ENCODE results near the gene NCEH1. TPM values are rescaled to one million over a fixed set of nuclear protein-coding genes. Genes with fewer than 3 reads are reported as not detected.

NCEH1 gene
- total and polyA plus RNA-seq, 2 of the 13 experiments (the other 11 are each of a cell fraction or from before 2014, with no cell fraction given), result 12.9 to 21.4 TPM

DNA sequence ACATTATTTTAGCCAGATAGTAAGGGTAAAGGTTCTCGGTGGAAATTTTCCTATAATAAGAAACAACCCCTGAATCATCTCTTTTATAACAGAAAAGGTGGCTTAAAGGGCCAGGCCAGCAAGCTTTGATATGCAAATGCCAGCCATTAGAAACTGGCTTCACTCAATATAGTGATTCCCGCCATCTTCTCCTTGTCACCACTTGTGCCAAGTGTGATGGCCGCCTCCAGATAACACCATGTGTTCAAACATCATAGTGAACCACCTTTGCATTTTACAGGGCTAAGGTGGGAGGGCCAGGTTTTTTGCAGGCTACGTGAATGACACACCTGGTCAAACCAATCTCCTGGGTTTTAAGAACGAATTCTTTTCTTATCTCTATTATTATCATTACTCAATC is 31.3 kb downstream of the NCEH1 start:
- Histone ChIP-seq H3K36me3 (replicated peaks in 1 of 2; ENCODE audit: control insufficient read depth in 1 of 2, insufficient read depth in 2 of 2, low read length in 2 of 2) (no peaks in the 10 kb centered on the region), H3K4me3 (replicated peaks in 1 of 3; ENCODE audit: insufficient read depth in 1 of 3, low read depth in 2 of 3, low read length in 3 of 3) (no peak overlapping the region), H4K20me1 (ENCODE audit: insufficient read depth, low read length) (peaks cover 4% of the 10 kb centered on the region; the same call in 1 of the 2 replicates), H3K27me3 (ENCODE audit: control insufficient read depth in 1 of 2, insufficient read depth in 2 of 2, low read length in 2 of 2) (no peaks in the 10 kb centered on the region), H3K9ac (ENCODE audit: insufficient read depth, low read depth, low read length) (no peak overlapping the region), H3K9me3 (ENCODE audit: low read length) (no peaks in the 10 kb centered on the region), H3K79me2 (ENCODE audit: insufficient read depth, low read length) (peaks cover 7% of the 10 kb centered on the region), H3K27ac (ENCODE audit: extremely low read length, insufficient read depth, low read length) (no peak overlapping the region), H3K4me1 (ENCODE audit: insufficient read depth, low read length) (no peaks in the 10 kb centered on the region), H3K4me2 (ENCODE audit: low read depth, low read length) (no peak overlapping the region), H2AFZ (ENCODE audit: low read length) (no peak overlapping the region)
- ATAC-seq, result no peak
- in situ Hi-C loops (cut with HindIII; ENCODE audit: extremely low pct_ligation_motif_present, low pct_unique_long_range_greater_than_20kb), result no loop called here
- ChIA-PET POLR2A (no interaction called here), CTCF (ENCODE audit: low intra/inter-chr PET ratio, low total read pairs) (no interaction called here)
- DNase-seq (ENCODE audit: low spot score), result no peak
- TF ChIP-seq DPF2 (CRISPR knock-in tag; IDR thresholded peaks at IDR 0.05; ENCODE audit: borderline replicate concordance, low read depth) (no peak), MLLT10 (CRISPR knock-in tag; IDR thresholded peaks at IDR 0.05) (no peak)
- TF ChIP-seq, protein P1, sequence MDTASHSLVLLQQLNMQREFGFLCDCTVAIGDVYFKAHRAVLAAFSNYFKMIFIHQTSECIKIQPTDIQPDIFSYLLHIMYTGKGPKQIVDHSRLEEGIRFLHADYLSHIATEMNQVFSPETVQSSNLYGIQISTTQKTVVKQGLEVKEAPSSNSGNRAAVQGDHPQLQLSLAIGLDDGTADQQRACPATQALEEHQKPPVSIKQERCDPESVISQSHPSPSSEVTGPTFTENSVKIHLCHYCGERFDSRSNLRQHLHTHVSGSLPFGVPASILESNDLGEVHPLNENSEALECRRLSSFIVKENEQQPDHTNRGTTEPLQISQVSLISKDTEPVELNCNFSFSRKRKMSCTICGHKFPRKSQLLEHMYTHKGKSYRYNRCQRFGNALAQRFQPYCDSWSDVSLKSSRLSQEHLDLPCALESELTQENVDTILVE (CRISPR knock-in tag; IDR thresholded peaks at IDR 0.05), result no peak
- TF ChIP-seq, protein P2, sequence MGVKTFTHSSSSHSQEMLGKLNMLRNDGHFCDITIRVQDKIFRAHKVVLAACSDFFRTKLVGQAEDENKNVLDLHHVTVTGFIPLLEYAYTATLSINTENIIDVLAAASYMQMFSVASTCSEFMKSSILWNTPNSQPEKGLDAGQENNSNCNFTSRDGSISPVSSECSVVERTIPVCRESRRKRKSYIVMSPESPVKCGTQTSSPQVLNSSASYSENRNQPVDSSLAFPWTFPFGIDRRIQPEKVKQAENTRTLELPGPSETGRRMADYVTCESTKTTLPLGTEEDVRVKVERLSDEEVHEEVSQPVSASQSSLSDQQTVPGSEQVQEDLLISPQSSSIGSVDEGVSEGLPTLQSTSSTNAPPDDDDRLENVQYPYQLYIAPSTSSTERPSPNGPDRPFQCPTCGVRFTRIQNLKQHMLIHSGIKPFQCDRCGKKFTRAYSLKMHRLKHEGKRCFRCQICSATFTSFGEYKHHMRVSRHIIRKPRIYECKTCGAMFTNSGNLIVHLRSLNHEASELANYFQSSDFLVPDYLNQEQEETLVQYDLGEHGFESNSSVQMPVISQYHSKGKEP (CRISPR knock-in tag; IDR thresholded peaks at IDR 0.05), result no peak
- TF ChIP-seq, protein P3, sequence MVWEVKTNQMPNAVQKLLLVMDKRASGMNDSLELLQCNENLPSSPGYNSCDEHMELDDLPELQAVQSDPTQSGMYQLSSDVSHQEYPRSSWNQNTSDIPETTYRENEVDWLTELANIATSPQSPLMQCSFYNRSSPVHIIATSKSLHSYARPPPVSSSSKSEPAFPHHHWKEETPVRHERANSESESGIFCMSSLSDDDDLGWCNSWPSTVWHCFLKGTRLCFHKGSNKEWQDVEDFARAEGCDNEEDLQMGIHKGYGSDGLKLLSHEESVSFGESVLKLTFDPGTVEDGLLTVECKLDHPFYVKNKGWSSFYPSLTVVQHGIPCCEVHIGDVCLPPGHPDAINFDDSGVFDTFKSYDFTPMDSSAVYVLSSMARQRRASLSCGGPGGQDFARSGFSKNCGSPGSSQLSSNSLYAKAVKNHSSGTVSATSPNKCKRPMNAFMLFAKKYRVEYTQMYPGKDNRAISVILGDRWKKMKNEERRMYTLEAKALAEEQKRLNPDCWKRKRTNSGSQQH (CRISPR knock-in tag; IDR thresholded peaks at IDR 0.05; ENCODE audit: low read depth), result no peak
- no peak for FAIRE-seq
- intact Hi-C loops (cut with micrococcal nuclease; ENCODE audit: unreplicated experiment), result no loop called here
- BruUV-seq (replicated peaks), result no TSS peak
- WGBS (ENCODE audit: low lambda C conversion rate), result 99% methylated on average over 5 of the region's 5 CpGs
